Measurements from ENCODE around the gene CACNG7.
"Not testable (repeated sequence)": the region's sequence is repeated elsewhere in the genome, so short reads cannot be mapped to it uniquely, and the experiment has no call there.

Gene CACNG7

GRCh38 chr19:53908935-53909415, at the start of gene CACNG7:
Gene CACNG7, plus strand, starts transcription at chr19:53909278. Its CDS starts 3,554 bp downstream, at chr19:53912832.
- no peak for DNase-seq

- DNase-seq, result no peak
Measured at GRCh38 chr19:53864308-53864836, 44.7 kb upstream of the CACNG7 start.

- DNase-seq, result no peak
Measured at GRCh38 chr19:53865523-53865917, 43.6 kb upstream of the CACNG7 start.

- no peak for DNase-seq
Measured at GRCh38 chr19:53865918-53866864, 42.9 kb upstream of the CACNG7 start.

GRCh38 chr19:53866865-53867224, 42.2 kb upstream of the CACNG7 start:
- no peak for DNase-seq

GRCh38 chr19:53867225-53868090, 41.6 kb upstream of the CACNG7 start, which contains the start of gene MYADM:
Gene MYADM, plus strand, starts transcription at chr19:53867883. Its CDS starts 5,647 bp downstream, at chr19:53873530.
- peak; percentile 59 for DNase-seq

- DNase-seq, result no peak
Measured at GRCh38 chr19:53868091-53868891, 40.8 kb upstream of the CACNG7 start.

GRCh38 chr19:53868892-53869804, 39.9 kb upstream of the CACNG7 start:
- DNase-seq, result no peak

GRCh38 chr19:53869805-53870484, 39.1 kb upstream of the CACNG7 start:
- not testable (repeated sequence) for DNase-seq

- no peak for DNase-seq
Measured at GRCh38 chr19:53870485-53870844, 38.6 kb upstream of the CACNG7 start.

GRCh38 chr19:53871454-53871853, 37.6 kb upstream of the CACNG7 start:
- no peak for DNase-seq

GRCh38 chr19:53872762-53873161, 36.3 kb upstream of the CACNG7 start:
- DNase-seq, result no peak

GRCh38 chr19:53873773-53874605, 35.1 kb upstream of the CACNG7 start:
- no peak for DNase-seq

GRCh38 chr19:53874606-53874990, 34.5 kb upstream of the CACNG7 start:
- DNase-seq, result no peak

- no peak for DNase-seq
Measured at GRCh38 chr19:53875602-53876325, 33.3 kb upstream of the CACNG7 start.

- DNase-seq, result no peak
Measured at GRCh38 chr19:53876651-53877224, 32.3 kb upstream of the CACNG7 start.

- no peak for DNase-seq
Measured at GRCh38 chr19:53877361-53877766, 31.7 kb upstream of the CACNG7 start.

GRCh38 chr19:53878776-53879139, 30.3 kb upstream of the CACNG7 start:
- DNase-seq, result no peak
